ENCODE measurements around the gene CALCB.

- no peak for TF ChIP-seq CTCF (IDR thresholded peaks at IDR 0.05)
- no peak for TF ChIP-seq POLR2AphosphoS5 (IDR thresholded peaks at IDR 0.05)
These were observed 746 bp upstream of the CALCB start for GRCh38 chr11:15072551-15073143.

Measured in upper lobe of left lung (tissue), 4 donors.